Upper lobe of left lung (tissue), 6 donors: ENCODE results near the gene RIMS4. TPM values are rescaled to one million over a fixed set of nuclear protein-coding genes. Genes with fewer than 3 reads are reported as not detected.

Source experiments
- ATAC-seq, 2 donors: fragments of 200-7000 bp; cut with Tn5 transposase; one replicate each; pipeline ENCODE4 v1.9.1; 2022; ENCODE audit warnings: mild to moderate bottlenecking in 2 of 2, moderate library complexity in 2 of 2; ENCODE audit not compliant: low FRiP score in 2 of 2
- DNase-seq, 2 donors: peaks; one replicate each; pipeline ENCODE4 v3.0.0-alpha.2; 2019 to 2020
- H3K27ac ChIP-seq, 4 donors: fragments of 200-600 bp; sonication (generic); one replicate each; pipeline ENCODE4 v1.5.1; 2016 to 2019
- H3K27me3 ChIP-seq, 4 donors: fragments of 200-600 bp; sonication (generic); one replicate each; pipeline ENCODE4 v1.5.1; 2017 to 2019
- H3K36me3 ChIP-seq, 4 donors: fragments of 200-600 bp; sonication (generic); one replicate each; pipeline ENCODE4 v1.5.1; 2016 to 2019
- H3K4me1 ChIP-seq, 4 donors: fragments of 200-600 bp; sonication (generic); one replicate each; pipeline ENCODE4 v1.5.1; 2018 to 2019
- H3K4me3 ChIP-seq, 4 donors: fragments of 200-600 bp; sonication (generic); one replicate each; pipeline ENCODE4 v1.5.1; 2017 to 2019; ENCODE audit warnings: mild to moderate bottlenecking in 2 of 4, moderate library complexity in 1 of 4
- H3K9me3 ChIP-seq, 4 donors: fragments of 200-600 bp; sonication (generic); one replicate each; pipeline ENCODE4 v1.5.1; 2018 to 2019
- CTCF ChIP-seq, 6 experiments: fragments of 450-650 bp in 4 of 6; fragments of 200-600 bp in 2 of 6; sonication (generic) in 2 of 6; IDR thresholded peaks; one replicate each; pipeline ENCODE4 v1.5.1; 2016 to 2019; ENCODE audit warnings: antibody characterized with exemption in 6 of 6
- EP300 ChIP-seq, 4 donors: sonication (generic); formaldehyde crosslinking; IDR thresholded peaks; one replicate each; pipeline ENCODE4 v1.5.1; 2017; ENCODE audit warnings: antibody characterized with exemption in 4 of 4, control low read depth in 2 of 4
- POLR2A ChIP-seq, 4 donors: fragments of 450-650 bp; IDR thresholded peaks; one replicate each; pipeline ENCODE4 v1.5.1; 2016 to 2017; ENCODE audit warnings: antibody characterized with exemption in 4 of 4, mild to moderate bottlenecking in 2 of 4
- POLR2AphosphoS5 ChIP-seq, 2 donors: sonication (generic); formaldehyde crosslinking; IDR thresholded peaks; one replicate each; pipeline ENCODE4 v1.5.1; 2017; ENCODE audit warnings: antibody characterized with exemption in 2 of 2
- WGBS, 2 donors: methylation state at CpG; one replicate each; pipeline ENCODE4 v1.1.5; 2017 to 2018; 5-methylcytosine and 5-hydroxymethylcytosine counted together
- total RNA-seq, 6 donors: library from RNA; depleted of rRNA in 4 of 6; stranded (reverse); fragments of >200 nt in 4 of 6; gene quantifications; one replicate each; pipeline versions ENCODE4 v1.1.0 to v1.2.1, GENCODE V29; 2016 to 2021
- donor health status: DM: no; HTN: no; CAD: no; lungs with moderate emphysema.
- donor health status: DM: no; HTN: yes; CAD: no; lungs with severe emphysema.

Gene RIMS4
- total RNA-seq, 6 donors from 2014 or later: 1.0 to 2.2 (median 2.1) TPM

- no peaks in the 10 kb centered on the region for H3K36me3 ChIP-seq
- no peak overlapping the region for H3K27ac ChIP-seq
- H3K27me3 ChIP-seq: no peaks in the 10 kb centered on the region
- H3K4me3 ChIP-seq: no peak overlapping the region
- ATAC-seq: no peak
- no peak for DNase-seq
- no peaks in the 10 kb centered on the region for H3K9me3 ChIP-seq
- no peaks in the 10 kb centered on the region for H3K4me1 ChIP-seq
- no peak for TF ChIP-seq POLR2A (IDR thresholded peaks at IDR 0.05)
- WGBS, 2 donors: 64 to 80% methylated on average over 1 of the region's 1 CpG
Observed at GRCh38 chr20:44784688-44785087, 25.7 kb downstream of the RIMS4 start.

GRCh38 chr20:44781791-44782190, 28.6 kb downstream of the RIMS4 start:
- WGBS, 2 donors: 91 to 93% methylated on average over 3 of the region's 3 CpGs
- H3K27ac ChIP-seq: no peak overlapping the region
- no peaks in the 10 kb centered on the region for H3K9me3 ChIP-seq
- TF ChIP-seq POLR2AphosphoS5 (IDR thresholded peaks at IDR 0.05): no peak
- no peak for TF ChIP-seq POLR2A (IDR thresholded peaks at IDR 0.05)
- TF ChIP-seq EP300 (IDR thresholded peaks at IDR 0.05): no peak
- TF ChIP-seq CTCF (IDR thresholded peaks at IDR 0.05): no peak
- DNase-seq: no peak
- no peaks in the 10 kb centered on the region for H3K27me3 ChIP-seq
- H3K4me1 ChIP-seq: no peaks in the 10 kb centered on the region
- ATAC-seq: no peak
- no peak overlapping the region for H3K4me3 ChIP-seq
- no peaks in the 10 kb centered on the region for H3K36me3 ChIP-seq

- Histone ChIP-seq H3K27ac (no peak overlapping the region), H3K9me3 (no peaks in the 10 kb centered on the region), H3K4me3 (no peak overlapping the region), H3K4me1 (no peaks in the 10 kb centered on the region), H3K27me3 (no peaks in the 10 kb centered on the region), H3K36me3 (no peaks in the 10 kb centered on the region)
- ATAC-seq (no peak), DNase-seq (no peak)
- TF ChIP-seq POLR2A (IDR thresholded peaks at IDR 0.05) (no peak), EP300 (IDR thresholded peaks at IDR 0.05) (no peak), CTCF (IDR thresholded peaks at IDR 0.05) (no peak), POLR2AphosphoS5 (IDR thresholded peaks at IDR 0.05) (no peak)
- 78 to 82% methylated on average over 3 of the region's 3 CpGs for WGBS, 2 donors
Observed at GRCh38 chr20:44781118-44781517, 29.2 kb downstream of the RIMS4 start.

- Histone ChIP-seq H3K27me3 (no peaks in the 10 kb centered on the region), H3K4me1 (no peaks in the 10 kb centered on the region), H3K9me3 (no peaks in the 10 kb centered on the region), H3K36me3 (no peaks in the 10 kb centered on the region), H3K4me3 (no peak overlapping the region), H3K27ac (no peak overlapping the region)
- no peak for TF ChIP-seq POLR2AphosphoS5 (IDR thresholded peaks at IDR 0.05)
- 29 to 30% methylated on average over 5 of the region's 5 CpGs for WGBS, 2 donors
- no peak for ATAC-seq
- DNase-seq: no peak
Observed at GRCh38 chr20:44780226-44780625, 30.1 kb downstream of the RIMS4 start.

- no peak for DNase-seq
- no peak for ATAC-seq
- no peak overlapping the region for H3K4me3 ChIP-seq
- no peaks in the 10 kb centered on the region for H3K36me3 ChIP-seq
- no peaks in the 10 kb centered on the region for H3K27me3 ChIP-seq
- no peaks in the 10 kb centered on the region for H3K9me3 ChIP-seq
- WGBS, 2 donors: 18 to 22% methylated on average over 7 of the region's 7 CpGs
- no peak overlapping the region for H3K27ac ChIP-seq
- H3K4me1 ChIP-seq: no peaks in the 10 kb centered on the region
- TF ChIP-seq CTCF (IDR thresholded peaks at IDR 0.05) (no peak), POLR2AphosphoS5 (IDR thresholded peaks at IDR 0.05) (no peak), POLR2A (IDR thresholded peaks at IDR 0.05) (no peak), EP300 (IDR thresholded peaks at IDR 0.05) (no peak)
Observed at GRCh38 chr20:44776980-44777379, 33.4 kb downstream of the RIMS4 start.

GRCh38 chr20:44773070-44773829, 37.1 kb downstream of the RIMS4 start:
- H3K4me3 ChIP-seq: no peak overlapping the region
- H3K27ac ChIP-seq: no peak overlapping the region
- no peaks in the 10 kb centered on the region for H3K9me3 ChIP-seq
- ATAC-seq (no peak), DNase-seq (peak in 1 of 2 donors; percentile 25)
- H3K36me3 ChIP-seq: no peaks in the 10 kb centered on the region
- no peaks in the 10 kb centered on the region for H3K4me1 ChIP-seq
- H3K27me3 ChIP-seq: no peaks in the 10 kb centered on the region
- TF ChIP-seq POLR2AphosphoS5 (IDR thresholded peaks at IDR 0.05) (no peak), POLR2A (IDR thresholded peaks at IDR 0.05) (no peak)
- WGBS, 2 donors: 59 to 65% methylated on average over 9 to 10 of the region's 10 CpGs
